Activated T-helper 17 cell treated with anti-CD3 and anti-CD28 coated beads, Interleukin-2, amount 50 U/mL, for 72 hours (primary cell): Measurements from ENCODE around the gene QRSL1. TPM values are rescaled to one million over a fixed set of nuclear protein-coding genes. Genes with fewer than 3 reads are reported as not detected.

ENCODE experiments used
- ATAC-seq: fragments of 150-1000 bp; cut with Tn5 transposase; replicated peaks from 2 replicates; pipeline ENCODE4 v1.10.0; 2021; ENCODE audit warnings: mild to moderate bottlenecking, moderate library complexity
- H3K27ac Mint-ChIP-seq: one replicate; pipeline ENCODE4 v1.8.0; 2022; ENCODE audit warnings: mixed read lengths
- H3K27me3 Mint-ChIP-seq: one replicate; pipeline ENCODE4 v1.8.0; 2022; ENCODE audit warnings: mixed read lengths
- H3K36me3 Mint-ChIP-seq: one replicate; pipeline ENCODE4 v1.8.0; 2022; ENCODE audit warnings: low read depth, mild to moderate bottlenecking, mixed read lengths
- H3K4me1 Mint-ChIP-seq: one replicate; pipeline ENCODE4 v1.8.0; 2022; ENCODE audit warnings: mixed read lengths
- H3K4me3 Mint-ChIP-seq: one replicate; pipeline ENCODE4 v1.8.0; 2022; ENCODE audit warnings: mild to moderate bottlenecking, mixed read lengths
- H3K9me3 Mint-ChIP-seq: one replicate; pipeline ENCODE4 v1.8.0; 2022; ENCODE audit warnings: mixed read lengths
- total RNA-seq, 2 donors: library from RNA; stranded (reverse); gene quantifications; one replicate each; pipeline ENCODE4 v1.2.3, GENCODE V29; 2022

QRSL1 gene
- total RNA-seq, 2 donors from 2014 or later: 10.9 to 18.2 TPM

GRCh38 chr6:106714281-106714680 lies 84.9 kb downstream of the QRSL1 start:
- no peaks in the 10 kb centered on the region for H3K9me3 Mint-ChIP-seq
- no peak overlapping the region for H3K27ac Mint-ChIP-seq
- ATAC-seq: no peak
- H3K36me3 Mint-ChIP-seq: no peaks in the 10 kb centered on the region
- H3K27me3 Mint-ChIP-seq: peaks cover 22% of the 10 kb centered on the region
- H3K4me1 Mint-ChIP-seq: no peaks in the 10 kb centered on the region
- no peak overlapping the region for H3K4me3 Mint-ChIP-seq

- no peaks in the 10 kb centered on the region for H3K36me3 Mint-ChIP-seq
- ATAC-seq: no peak
- H3K27me3 Mint-ChIP-seq: peaks cover 22% of the 10 kb centered on the region
- no peaks in the 10 kb centered on the region for H3K4me1 Mint-ChIP-seq
- H3K4me3 Mint-ChIP-seq: no peak overlapping the region
- no peaks in the 10 kb centered on the region for H3K9me3 Mint-ChIP-seq
- no peak overlapping the region for H3K27ac Mint-ChIP-seq
Observed at GRCh38 chr6:106715922-106716321, 86.5 kb downstream of the QRSL1 start.

GRCh38 chr6:106716966-106717365 lies 87.6 kb downstream of the QRSL1 start:
- Mint-ChIP-seq H3K27ac (no peak overlapping the region), H3K4me3 (no peak overlapping the region), H3K36me3 (no peaks in the 10 kb centered on the region), H3K9me3 (no peaks in the 10 kb centered on the region), H3K27me3 (peaks cover 20% of the 10 kb centered on the region), H3K4me1 (no peaks in the 10 kb centered on the region)
- ATAC-seq: no peak

Other genes with a start within 250 kb of the QRSL1 start
- gene RTN4IP1, start 80 bp upstream of the QRSL1 start, total RNA-seq: 1 to 10 TPM; 3.9 to 9.5 TPM